Sigmoid colon (tissue), 3 donors: ENCODE results near the gene PPP6R3.
"Not testable (repeated sequence)": the region's sequence is repeated elsewhere in the genome, so short reads cannot be mapped to it uniquely, and the experiment has no call there.

ENCODE experiments used
- CTCF ChIP-seq, 4 experiments: fragments of 450-650 bp in 3 of 4; fragments of 200-600 bp in 1 of 4; IDR thresholded peaks; one replicate each; pipeline ENCODE4 v1.5.1; 2016 to 2019; ENCODE audit warnings: antibody characterized with exemption in 4 of 4, mild to moderate bottlenecking in 3 of 4, moderate library complexity in 2 of 4
- POLR2A ChIP-seq, 2 donors: fragments of 450-650 bp; IDR thresholded peaks; one replicate each; pipeline ENCODE4 v1.6.1; 2016; ENCODE audit warnings: antibody characterized with exemption in 2 of 2, mild to moderate bottlenecking in 2 of 2, moderate library complexity in 2 of 2

DNA sequence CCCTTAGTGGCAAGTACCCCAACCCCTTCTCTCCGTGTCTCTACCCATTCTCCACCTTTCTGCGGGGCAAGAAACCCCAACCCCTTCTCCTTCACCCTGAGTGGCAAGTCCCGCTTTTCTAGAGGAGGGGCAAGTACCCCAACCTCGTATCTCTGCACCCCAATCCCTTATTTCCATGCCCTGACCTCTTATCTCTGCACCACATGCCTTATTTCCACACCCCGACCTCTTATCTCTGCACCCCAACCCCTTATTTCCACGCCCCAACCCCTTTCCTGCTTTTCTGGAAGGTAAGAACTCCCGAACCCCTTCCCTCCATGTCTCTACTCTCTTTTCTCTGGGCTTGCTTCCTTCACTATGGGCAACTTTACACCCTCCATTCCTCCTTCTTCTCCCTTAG is 174.1 kb downstream of the PPP6R3 start:
- not testable (repeated sequence) for TF ChIP-seq CTCF, POLR2A (IDR thresholded peaks at IDR 0.05)
